OCI-LY1 (cell line): ENCODE measurements around the gene EIF2S1.

Experiments
- H2AFZ ChIP-seq: fragments of 200-600 bp; sonication (generic), shearing (Covaris generic); 2 replicates; pipeline ENCODE4 v1.6.0; 2014; ENCODE audit warnings: antibody characterized with exemption, mild to moderate bottlenecking, low read length
- H3F3A ChIP-seq: fragments of 200-600 bp; sonication (generic), shearing (Covaris generic); 2 replicates; pipeline ENCODE4 v1.6.0; 2014; ENCODE audit warnings: mild to moderate bottlenecking, antibody characterized with exemption, low read length, moderate library complexity; ENCODE audit not compliant: insufficient read depth
- H3K27ac ChIP-seq: fragments of 200-600 bp; sonication (generic); 2 replicates; pipeline ENCODE4 v1.5.1; 2014; ENCODE audit warnings: low read length, mixed run types, mild to moderate bottlenecking, low read depth; ENCODE audit not compliant: poor library complexity, severe bottlenecking
- H3K27me3 ChIP-seq: fragments of 200-600 bp; sonication (generic); 2 replicates; pipeline ENCODE4 v1.6.0; 2014; ENCODE audit warnings: antibody characterized with exemption, mild to moderate bottlenecking, low read length, moderate library complexity; ENCODE audit not compliant: insufficient read depth
- H3K36me3 ChIP-seq: fragments of 200-600 bp; sonication (generic); 2 replicates; pipeline ENCODE4 v1.6.1; 2014; ENCODE audit warnings: mild to moderate bottlenecking, antibody characterized with exemption, low read length, moderate library complexity, mixed read lengths; ENCODE audit not compliant: insufficient read depth
- H3K4me1 ChIP-seq: fragments of 200-600 bp; sonication (generic); 2 replicates; pipeline ENCODE4 v1.5.1; 2014; ENCODE audit warnings: mild to moderate bottlenecking, low read length, moderate library complexity; ENCODE audit not compliant: insufficient read depth, severe bottlenecking
- H3K4me2 ChIP-seq: fragments of 200-600 bp; sonication (generic), shearing (Covaris generic); 2 replicates; pipeline ENCODE4 v1.6.1; 2014; ENCODE audit warnings: low read length
- H3K4me3 ChIP-seq: fragments of 200-600 bp; sonication (generic); 2 replicates; pipeline ENCODE4 v1.5.1; 2014; ENCODE audit warnings: low read length, low read depth, mild to moderate bottlenecking, mixed read lengths; ENCODE audit not compliant: poor library complexity, severe bottlenecking
- H3K79me2 ChIP-seq: fragments of 200-600 bp; shearing (Covaris generic); 2 replicates; pipeline ENCODE4 v1.6.1; 2016; ENCODE audit warnings: mixed run types, low read length, mixed read lengths; ENCODE audit not compliant: insufficient read depth
- H3K9ac ChIP-seq: fragments of 200-600 bp; sonication (generic), shearing (Covaris generic); 2 replicates; pipeline ENCODE4 v1.6.1; 2014; ENCODE audit warnings: mild to moderate bottlenecking, low read length, mixed read lengths
- H3K9me2 ChIP-seq: fragments of 200-600 bp; sonication (generic), shearing (Covaris generic); 2 replicates; pipeline ENCODE4 v1.6.1; 2014; ENCODE audit warnings: low read depth, mild to moderate bottlenecking, low read length, mixed read lengths
- H3K9me3 ChIP-seq: fragments of 200-600 bp; shearing (Covaris generic); 2 replicates; pipeline ENCODE4 v1.6.1; 2014; ENCODE audit warnings: low read length, mixed read lengths
- H4K20me1 ChIP-seq: fragments of 200-600 bp; sonication (generic), shearing (Covaris generic); 2 replicates; pipeline ENCODE4 v1.6.0; 2016; ENCODE audit warnings: mild to moderate bottlenecking, low read length; ENCODE audit not compliant: insufficient read depth
- EZH2 ChIP-seq: fragments of 200-600 bp; sonication (generic), shearing (Covaris generic); IDR thresholded peaks from 2 replicates; pipeline ENCODE4 v1.8.0; 2017; ENCODE audit warnings: borderline replicate concordance, mixed run types, mild to moderate bottlenecking, antibody characterized with exemption, low read length, moderate library complexity, mixed read lengths
- TF ChIP-seq, protein P1 (sequence below): fragments of 200-600 bp; sonication (generic), shearing (Covaris generic); IDR thresholded peaks from 2 replicates; pipeline ENCODE4 v1.5.1; 2017; ENCODE audit warnings: mild to moderate bottlenecking, antibody characterized with exemption, low read length, moderate library complexity, mixed read lengths

EIF2S1 gene

DNA sequence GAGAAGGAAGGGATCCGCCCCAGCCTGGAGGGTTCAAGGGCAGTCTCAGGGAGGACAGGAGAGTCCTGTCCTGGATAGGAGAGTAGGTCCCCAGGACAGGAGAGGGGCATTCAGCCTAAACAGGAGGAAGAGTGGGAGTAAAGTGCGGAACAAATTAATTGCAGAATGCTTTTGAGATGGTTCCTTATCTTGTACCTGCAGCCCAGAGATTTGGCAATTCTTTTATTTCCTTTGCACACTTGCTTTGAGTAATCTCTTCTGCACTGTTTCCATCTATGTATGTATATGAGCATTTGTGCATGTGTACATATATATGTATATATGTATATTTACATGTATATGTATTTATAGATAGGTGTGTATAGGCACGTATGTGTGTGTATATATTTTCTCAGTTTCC is 29.1 kb downstream of the EIF2S1 start:
- no peak overlapping the region for H2AFZ ChIP-seq
- no peaks in the 10 kb centered on the region for H3K9me2 ChIP-seq
- no peaks in the 10 kb centered on the region for H3K79me2 ChIP-seq
- H3K27ac ChIP-seq, result no peak overlapping the region
- no peaks in the 10 kb centered on the region for H3K27me3 ChIP-seq
- no peak overlapping the region for H3K4me3 ChIP-seq
- H3K4me1 ChIP-seq, result no peaks in the 10 kb centered on the region
- H3K9ac ChIP-seq, result no peak overlapping the region
- H3K9me3 ChIP-seq, result no peaks in the 10 kb centered on the region
- no peak for TF ChIP-seq EZH2
- TF ChIP-seq, protein P1, sequence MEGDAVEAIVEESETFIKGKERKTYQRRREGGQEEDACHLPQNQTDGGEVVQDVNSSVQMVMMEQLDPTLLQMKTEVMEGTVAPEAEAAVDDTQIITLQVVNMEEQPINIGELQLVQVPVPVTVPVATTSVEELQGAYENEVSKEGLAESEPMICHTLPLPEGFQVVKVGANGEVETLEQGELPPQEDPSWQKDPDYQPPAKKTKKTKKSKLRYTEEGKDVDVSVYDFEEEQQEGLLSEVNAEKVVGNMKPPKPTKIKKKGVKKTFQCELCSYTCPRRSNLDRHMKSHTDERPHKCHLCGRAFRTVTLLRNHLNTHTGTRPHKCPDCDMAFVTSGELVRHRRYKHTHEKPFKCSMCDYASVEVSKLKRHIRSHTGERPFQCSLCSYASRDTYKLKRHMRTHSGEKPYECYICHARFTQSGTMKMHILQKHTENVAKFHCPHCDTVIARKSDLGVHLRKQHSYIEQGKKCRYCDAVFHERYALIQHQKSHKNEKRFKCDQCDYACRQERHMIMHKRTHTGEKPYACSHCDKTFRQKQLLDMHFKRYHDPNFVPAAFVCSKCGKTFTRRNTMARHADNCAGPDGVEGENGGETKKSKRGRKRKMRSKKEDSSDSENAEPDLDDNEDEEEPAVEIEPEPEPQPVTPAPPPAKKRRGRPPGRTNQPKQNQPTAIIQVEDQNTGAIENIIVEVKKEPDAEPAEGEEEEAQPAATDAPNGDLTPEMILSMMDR, result no peak
- H4K20me1 ChIP-seq, result no peaks in the 10 kb centered on the region
- peaks cover 30% of the 10 kb centered on the region for H3K36me3 ChIP-seq
- H3F3A ChIP-seq, result no peaks in the 10 kb centered on the region
- H3K4me2 ChIP-seq, result no peak overlapping the region

GRCh38 chr14:67389811-67390534 is 29.8 kb downstream of the EIF2S1 start:
- Histone ChIP-seq H3K4me1 (no peaks in the 10 kb centered on the region), H3K9me3 (no peaks in the 10 kb centered on the region), H3K27ac (no peak overlapping the region), H3K36me3 (peaks cover 23% of the 10 kb centered on the region), H3K9me2 (no peaks in the 10 kb centered on the region), H3K79me2 (no peaks in the 10 kb centered on the region), H2AFZ (no peak overlapping the region), H3K4me3 (no peak overlapping the region), H3K27me3 (no peaks in the 10 kb centered on the region), H3K4me2 (no peak overlapping the region), H3K9ac (no peak overlapping the region), H4K20me1 (no peaks in the 10 kb centered on the region), H3F3A (no peaks in the 10 kb centered on the region)
- TF ChIP-seq, protein P1, result no peak
- TF ChIP-seq EZH2, result no peak

DNA sequence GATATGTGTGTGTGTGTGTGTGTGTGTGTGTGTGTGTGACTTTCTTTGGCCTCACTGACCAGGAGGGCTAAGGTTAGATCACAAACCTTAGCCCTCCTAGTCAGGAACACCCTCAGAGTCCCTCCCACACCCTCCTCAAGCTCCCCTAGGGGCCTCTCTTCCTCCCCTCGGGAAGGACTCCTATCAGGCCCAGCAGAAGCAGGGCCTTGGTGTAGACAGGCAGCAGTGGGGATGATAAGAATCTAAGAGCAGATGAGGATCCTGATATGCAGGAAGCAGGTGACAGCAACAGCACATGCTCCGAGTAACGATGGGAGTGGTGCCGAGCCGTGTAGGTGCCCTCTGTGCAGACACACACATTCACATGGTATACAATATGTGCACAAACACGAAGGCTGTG is 31.1 kb downstream of the EIF2S1 start:
- Histone ChIP-seq H4K20me1 (no peaks in the 10 kb centered on the region), H3K4me3 (no peak overlapping the region), H3K27me3 (no peaks in the 10 kb centered on the region), H3K79me2 (no peaks in the 10 kb centered on the region), H3K4me2 (no peak overlapping the region), H3K36me3 (peaks cover 10% of the 10 kb centered on the region; the same call in 1 of the 2 replicates), H2AFZ (no peak overlapping the region), H3K9me3 (no peaks in the 10 kb centered on the region), H3K9ac (no peak overlapping the region), H3K4me1 (no peaks in the 10 kb centered on the region), H3K27ac (no peak overlapping the region), H3F3A (no peaks in the 10 kb centered on the region), H3K9me2 (no peaks in the 10 kb centered on the region)
- TF ChIP-seq, protein P1, result no peak
- TF ChIP-seq EZH2, result no peak
